Transverse colon (tissue), 4 donors: ENCODE results near the gene SAPCD1. TPM values are rescaled to one million over a fixed set of nuclear protein-coding genes. Genes with fewer than 3 reads are reported as not detected.

ENCODE experiments used
- DNase-seq: peaks from one replicate; pipeline ENCODE4 v3.0.0-alpha.2; 2019
- H3K27ac ChIP-seq, 4 donors: fragments of 200-600 bp; sonication (generic); 2 replicates each; pipeline ENCODE4 v1.5.1; 2016 to 2018; ENCODE audit warnings: inconsistent platforms in 4 of 4
- H3K27me3 ChIP-seq: fragments of 200-600 bp; sonication (generic); 2 replicates; pipeline ENCODE4 v1.5.1; 2017; ENCODE audit warnings: inconsistent platforms
- H3K36me3 ChIP-seq, 4 donors: fragments of 200-600 bp; sonication (generic); 2 replicates each; pipeline ENCODE4 v1.5.1; 2017 to 2019; ENCODE audit warnings: inconsistent platforms in 4 of 4
- H3K4me1 ChIP-seq, 4 donors: fragments of 200-600 bp; sonication (generic); 2 replicates each; pipeline ENCODE4 v1.5.1; 2017 to 2020; ENCODE audit warnings: inconsistent platforms in 4 of 4
- H3K4me3 ChIP-seq, 4 donors: fragments of 200-600 bp; sonication (generic); 1 replicate in 1 of 4; 2 replicates in 3 of 4; pipeline versions ENCODE4 v1.5.1 to v1.6.1; 2017 to 2019; ENCODE audit warnings: inconsistent platforms in 4 of 4
- H3K9me3 ChIP-seq, 2 donors: fragments of 200-600 bp; sonication (generic); 2 replicates each; pipeline ENCODE4 v1.5.1; 2017 to 2019; ENCODE audit warnings: inconsistent platforms in 2 of 2
- CTCF ChIP-seq, 5 experiments: fragments of 200-600 bp in 3 of 5; fragments of 450-650 bp in 2 of 5; sonication (generic) in 3 of 5; IDR thresholded peaks; 1 replicate in 2 of 5; 2 replicates in 3 of 5; pipeline ENCODE4 v1.5.1; 2016 to 2017; ENCODE audit warnings: antibody characterized with exemption in 5 of 5, inconsistent platforms in 3 of 5, mild to moderate bottlenecking in 2 of 5, moderate library complexity in 1 of 5
- EP300 ChIP-seq: sonication (generic); formaldehyde crosslinking; IDR thresholded peaks from one replicate; pipeline ENCODE4 v1.6.1; 2017; ENCODE audit warnings: antibody characterized with exemption, low read depth
- POLR2A ChIP-seq: fragments of 450-650 bp; IDR thresholded peaks from one replicate; pipeline ENCODE4 v1.6.1; 2016; ENCODE audit warnings: antibody characterized with exemption, mild to moderate bottlenecking, moderate library complexity
- POLR2AphosphoS5 ChIP-seq, 3 donors: sonication (generic); formaldehyde crosslinking; IDR thresholded peaks; one replicate each; pipeline ENCODE4 v1.6.1; 2016; ENCODE audit warnings: antibody characterized with exemption in 3 of 3
- WGBS, 2 donors: methylation state at CpG; one replicate each; pipeline ENCODE4 v1.1.5; 2018; ENCODE audit warnings: low coverage in 1 of 2; 5-methylcytosine and 5-hydroxymethylcytosine counted together
- in situ Hi-C, 4 donors: fragments of 200-750 bp; cut with MboI; loops; one replicate each; pipeline versions ENCODE4 v1.15.0 to v1.15.1; 2017; ENCODE audit warnings: low sequenced_read_pairs in 3 of 4, low pct_ligation_motif_present in 1 of 4, low pct_unique_long_range_greater_than_20kb in 1 of 4
- intact Hi-C: fragments of 100-400 bp; cut with DNase I; formaldehyde crosslinking; loops from one replicate; pipeline ENCODE4 v1.15.1; 2023; ENCODE audit warnings: low total_unique reads
- total RNA-seq, 4 donors: library from RNA; depleted of rRNA; stranded (reverse); fragments of >200 nt; gene quantifications; one replicate each; pipeline ENCODE4 v1.1.0, GENCODE V29; 2016

Gene SAPCD1
- total RNA-seq, 4 donors from 2014 or later = 3.3 to 11.1 TPM; not detected in 2

GRCh38 chr6:31763619-31763940 lies 1.1 kb downstream of the SAPCD1 start:
- H3K9me3 ChIP-seq = no peaks in the 10 kb centered on the region
- H3K4me3 ChIP-seq = no peak overlapping the region
- no peak for DNase-seq
- no peaks in the 10 kb centered on the region for H3K27me3 ChIP-seq
- H3K36me3 ChIP-seq = no peaks in the 10 kb centered on the region
- WGBS, 2 donors = 17 to 24% methylated on average over 1 of the region's 1 CpG
- intact Hi-C loops = no loop called here
- in situ Hi-C loops = loop anchor here in 1 of 4 donors (10.0 kb wide), 1 partner anchor 79 kb away; the partner anchor contains the start of gene LY6G5C
- peaks cover 0 to 10% (median 0%) of the 10 kb centered on the region in 4 donors for H3K4me1 ChIP-seq
- TF ChIP-seq CTCF (IDR thresholded peaks at IDR 0.05) (no peak), POLR2AphosphoS5 (IDR thresholded peaks at IDR 0.05) (no peak), EP300 (no peak), POLR2A (no peak)
- H3K27ac ChIP-seq = no peak overlapping the region

- intact Hi-C loops = no loop called here
- no peak for TF ChIP-seq POLR2A
- no peak for TF ChIP-seq CTCF (IDR thresholded peaks at IDR 0.05)
- TF ChIP-seq POLR2AphosphoS5 (IDR thresholded peaks at IDR 0.05) = no peak
- no peak for TF ChIP-seq EP300
- Histone ChIP-seq H3K9me3 (no peaks in the 10 kb centered on the region), H3K27ac (no peak overlapping the region), H3K4me1 (peaks cover 0 to 10% (median 0%) of the 10 kb centered on the region in 4 donors), H3K36me3 (no peaks in the 10 kb centered on the region), H3K27me3 (no peaks in the 10 kb centered on the region), H3K4me3 (no peak overlapping the region)
- DNase-seq = no peak
- in situ Hi-C loops = loop anchor here in 1 of 4 donors (10.0 kb wide), 1 partner anchor 79 kb away; the partner anchor contains the start of gene LY6G5C
- WGBS, 2 donors = 60 to 75% methylated on average over 1 to 4 of the region's 4 CpGs
These were observed 1.7 kb downstream of the SAPCD1 start for GRCh38 chr6:31764198-31764597.

DNA sequence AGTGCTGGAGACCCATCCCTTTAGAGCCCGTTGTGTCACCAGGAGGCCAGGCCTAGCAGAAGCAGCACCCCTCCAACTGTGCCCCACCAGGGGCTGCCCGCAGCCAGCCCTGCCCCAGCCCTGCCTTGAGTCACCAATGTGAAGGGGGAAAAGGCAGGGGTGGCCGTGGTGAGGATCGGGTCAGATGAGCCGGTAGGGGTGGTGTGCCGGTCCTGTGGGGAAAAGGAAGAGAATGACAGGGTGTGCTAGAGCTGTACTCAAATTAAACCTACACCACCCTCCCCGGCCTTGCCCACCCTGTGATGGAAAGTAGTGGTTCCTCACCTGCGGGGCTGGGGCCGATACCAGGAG lies 3.1 kb downstream of the SAPCD1 start:
- no peak for DNase-seq
- Histone ChIP-seq H3K27ac (no peak overlapping the region), H3K4me1 (peaks cover 0 to 15% (median 6%) of the 10 kb centered on the region in 4 donors), H3K36me3 (no peaks in the 10 kb centered on the region), H3K27me3 (no peaks in the 10 kb centered on the region), H3K4me3 (no peak overlapping the region), H3K9me3 (no peaks in the 10 kb centered on the region)
- in situ Hi-C loops = loop anchor here in 2 of 4 donors (5.0 to 10.0 kb wide), 2 partner anchors 78 to 81 kb away; partner anchors contain the start of gene LY6G5C (in 1 of the 2)
- TF ChIP-seq CTCF (IDR thresholded peaks at IDR 0.05) = no peak
- TF ChIP-seq POLR2AphosphoS5 (IDR thresholded peaks at IDR 0.05) = no peak
- no peak for TF ChIP-seq EP300
- no peak for TF ChIP-seq POLR2A
- intact Hi-C loops = no loop called here
- WGBS, 2 donors = 85 to 86% methylated on average over 5 to 9 of the region's 9 CpGs

GRCh38 chr6:31765910-31766794 lies 3.7 kb downstream of the SAPCD1 start:
- Histone ChIP-seq H3K4me3 (peak overlapping the region in 2 of 4 donors; percentile 6 to 19), H3K36me3 (no peaks in the 10 kb centered on the region), H3K27me3 (no peaks in the 10 kb centered on the region), H3K9me3 (no peaks in the 10 kb centered on the region), H3K27ac (no peak overlapping the region), H3K4me1 (peaks cover 0 to 15% (median 8%) of the 10 kb centered on the region in 4 donors)
- intact Hi-C loops = no loop called here
- in situ Hi-C loops = loop anchor here in 2 of 4 donors (5.0 to 10.0 kb wide), 2 partner anchors 79 to 81 kb away; partner anchors contain the start of gene LY6G5C (in 1 of the 2)
- WGBS, 2 donors = 52 to 67% methylated on average over 11 to 42 of the region's 42 CpGs
- DNase-seq = no peak
- TF ChIP-seq POLR2AphosphoS5 (IDR thresholded peaks at IDR 0.05) = no peak
- TF ChIP-seq POLR2A = no peak
